Measurements from ENCODE around the gene OSGEPL1. TPM values are rescaled to one million over a fixed set of nuclear protein-coding genes. Genes with fewer than 3 reads are reported as not detected.

OSGEPL1 gene
- total and polyA plus RNA-seq, 8 donors = 7.2 to 27.7 (median 24.4) TPM

GRCh38 chr2:189751080-189751658, 11.4 kb downstream of the OSGEPL1 start:
- intact Hi-C loops (cut with DNase I) = no loop called here
- Histone ChIP-seq H3K27me3 (no peaks in the 10 kb centered on the region), H3K9me3 (no peaks in the 10 kb centered on the region), H3K36me3 (peaks cover 0 to 49% of the 10 kb centered on the region in 2 donors), H3K27ac (no peak overlapping the region), H3K4me1 (no peaks in the 10 kb centered on the region), H3K4me3 (no peak overlapping the region)
- peak in 1 of 4 donors; percentile 9 for DNase-seq
- TF ChIP-seq CTCF (IDR thresholded peaks at IDR 0.05) = peak; percentile 34
- peak; percentile 73 for ATAC-seq

GRCh38 chr2:189729430-189729829, 33.2 kb downstream of the OSGEPL1 start:
- H3K27ac ChIP-seq = no peak overlapping the region
- H3K4me3 ChIP-seq = no peak overlapping the region
- TF ChIP-seq CTCF (IDR thresholded peaks at IDR 0.05) = no peak
- H3K9me3 ChIP-seq = no peaks in the 10 kb centered on the region
- no peaks in the 10 kb centered on the region for H3K27me3 ChIP-seq
- H3K36me3 ChIP-seq = no peaks in the 10 kb centered on the region
- H3K4me1 ChIP-seq = no peaks in the 10 kb centered on the region
- no peak for ATAC-seq
- intact Hi-C loops (cut with DNase I) = no loop called here
- DNase-seq = no peak

- no peak overlapping the region for H3K4me3 ChIP-seq
- H3K9me3 ChIP-seq = no peaks in the 10 kb centered on the region
- H3K36me3 ChIP-seq = no peaks in the 10 kb centered on the region
- no peak overlapping the region for H3K27ac ChIP-seq
- no peaks in the 10 kb centered on the region for H3K4me1 ChIP-seq
- ATAC-seq (no peak), DNase-seq (no peak)
- H3K27me3 ChIP-seq = no peaks in the 10 kb centered on the region
- intact Hi-C loops (cut with DNase I) = no loop called here
- TF ChIP-seq CTCF (IDR thresholded peaks at IDR 0.05) = no peak
Observed at GRCh38 chr2:189726849-189727248, 35.7 kb downstream of the OSGEPL1 start.

- no peaks in the 10 kb centered on the region for H3K4me1 ChIP-seq
- no peaks in the 10 kb centered on the region for H3K27me3 ChIP-seq
- no peaks in the 10 kb centered on the region for H3K9me3 ChIP-seq
- intact Hi-C loops (cut with DNase I) = no loop called here
- no peak for TF ChIP-seq CTCF (IDR thresholded peaks at IDR 0.05)
- no peak overlapping the region for H3K27ac ChIP-seq
- no peak for ATAC-seq
- H3K36me3 ChIP-seq = no peaks in the 10 kb centered on the region
- no peak overlapping the region for H3K4me3 ChIP-seq
- no peak for DNase-seq
Observed at GRCh38 chr2:189726271-189726670, 36.3 kb downstream of the OSGEPL1 start.

GRCh38 chr2:189723192-189723591, 39.4 kb downstream of the OSGEPL1 start:
- H3K4me1 ChIP-seq = no peaks in the 10 kb centered on the region
- no peaks in the 10 kb centered on the region for H3K9me3 ChIP-seq
- H3K36me3 ChIP-seq = no peaks in the 10 kb centered on the region
- no peaks in the 10 kb centered on the region for H3K27me3 ChIP-seq
- ATAC-seq = no peak
- TF ChIP-seq CTCF (IDR thresholded peaks at IDR 0.05) = no peak
- intact Hi-C loops (cut with DNase I) = no loop called here
- H3K4me3 ChIP-seq = no peak overlapping the region
- H3K27ac ChIP-seq = no peak overlapping the region
- no peak for DNase-seq
